NCI-H446 (cell line): Measurements from ENCODE around the gene TNFAIP2.

Experiments used
- DNase-seq, 2 experiments: peaks; one replicate each; lab custom pipeline; 2025; lab: John Stamatoyannopoulos, UW

TNFAIP2 gene

DNA sequence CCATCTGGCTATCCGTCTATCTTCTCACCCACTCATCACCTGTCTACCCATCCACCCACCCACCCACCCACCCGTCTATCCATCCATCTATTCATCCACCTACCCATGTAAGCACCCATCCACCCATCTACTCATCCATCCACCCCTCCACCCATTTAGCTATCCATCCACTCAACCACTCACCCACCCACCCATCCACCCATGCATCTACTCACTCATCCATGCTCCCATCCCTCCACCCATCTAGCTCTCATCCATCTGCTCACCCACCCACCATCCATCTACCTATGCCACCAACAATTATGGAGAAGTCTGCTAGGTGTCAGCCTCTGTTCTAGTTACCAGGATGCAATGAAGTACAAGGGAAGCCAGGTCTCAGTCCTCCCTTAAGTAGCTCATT, 11.1 kb downstream of the TNFAIP2 start:
- DNase-seq: no peak

DNA sequence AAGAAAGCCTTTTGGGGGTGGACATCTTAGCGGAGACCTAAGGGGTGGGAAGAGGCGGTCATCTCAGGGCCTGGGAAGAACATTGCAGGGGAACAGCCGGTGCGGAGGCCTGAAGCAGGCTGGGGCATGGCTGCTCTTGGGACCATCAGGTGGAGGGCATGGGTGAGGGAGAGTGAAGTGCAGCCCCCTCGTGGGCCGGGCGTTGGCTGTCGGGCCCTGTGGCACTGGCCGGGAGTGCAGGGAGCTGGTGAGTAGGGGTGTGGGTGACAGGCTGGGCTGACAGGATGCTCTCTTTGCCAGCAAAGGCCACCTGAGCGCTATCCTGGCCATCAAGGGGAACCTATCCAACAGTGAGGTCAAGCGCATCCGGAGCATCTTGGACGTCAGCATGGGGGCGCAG, 11.7 kb downstream of the TNFAIP2 start:
- no peak for DNase-seq

DNA sequence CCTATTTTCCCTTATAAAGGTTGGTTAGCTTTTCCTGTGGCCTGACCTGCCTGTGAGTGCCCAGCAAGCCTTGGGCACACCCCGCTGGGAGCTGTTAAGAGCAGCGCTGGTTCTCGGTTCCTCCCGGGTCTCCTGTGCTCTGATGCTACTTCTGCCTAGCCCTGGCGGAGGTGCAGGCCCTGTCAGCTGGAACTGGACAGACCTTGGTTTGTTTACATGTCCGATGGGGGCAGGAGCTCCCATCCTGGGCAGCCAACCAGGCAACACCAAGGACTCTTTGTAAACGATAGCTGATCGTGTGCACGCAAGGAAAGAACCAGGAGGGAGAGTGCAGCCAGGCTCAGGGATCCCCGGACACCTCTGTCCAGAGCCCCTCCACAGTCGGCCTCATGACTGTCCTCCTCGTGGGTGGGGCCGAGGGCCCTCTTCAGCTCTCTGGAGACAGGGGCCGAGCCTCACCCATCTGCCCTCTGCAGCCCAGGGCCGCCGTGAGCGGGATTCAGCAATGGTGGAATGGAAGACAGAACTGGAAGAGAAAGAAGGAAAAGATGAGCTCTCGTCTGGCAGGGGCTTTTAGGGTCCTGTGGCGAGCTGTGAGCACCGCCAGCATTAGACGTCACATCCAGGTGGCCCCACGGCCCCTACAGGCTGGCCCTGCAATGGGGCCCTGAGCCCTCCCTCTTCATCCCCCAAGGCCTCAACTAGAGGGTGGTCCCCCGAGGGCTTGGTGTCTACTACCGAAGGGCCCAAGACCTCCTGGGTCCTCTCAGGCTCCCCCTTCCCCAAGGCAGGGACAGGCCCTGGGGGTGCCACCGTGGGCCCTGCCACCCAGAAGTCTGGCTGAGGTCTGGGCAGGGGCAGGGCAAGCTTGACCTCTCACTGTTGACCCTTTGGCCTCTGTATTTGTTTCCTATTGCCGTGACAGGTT, 12.3 kb downstream of the TNFAIP2 start:
- DNase-seq: no peak

DNA sequence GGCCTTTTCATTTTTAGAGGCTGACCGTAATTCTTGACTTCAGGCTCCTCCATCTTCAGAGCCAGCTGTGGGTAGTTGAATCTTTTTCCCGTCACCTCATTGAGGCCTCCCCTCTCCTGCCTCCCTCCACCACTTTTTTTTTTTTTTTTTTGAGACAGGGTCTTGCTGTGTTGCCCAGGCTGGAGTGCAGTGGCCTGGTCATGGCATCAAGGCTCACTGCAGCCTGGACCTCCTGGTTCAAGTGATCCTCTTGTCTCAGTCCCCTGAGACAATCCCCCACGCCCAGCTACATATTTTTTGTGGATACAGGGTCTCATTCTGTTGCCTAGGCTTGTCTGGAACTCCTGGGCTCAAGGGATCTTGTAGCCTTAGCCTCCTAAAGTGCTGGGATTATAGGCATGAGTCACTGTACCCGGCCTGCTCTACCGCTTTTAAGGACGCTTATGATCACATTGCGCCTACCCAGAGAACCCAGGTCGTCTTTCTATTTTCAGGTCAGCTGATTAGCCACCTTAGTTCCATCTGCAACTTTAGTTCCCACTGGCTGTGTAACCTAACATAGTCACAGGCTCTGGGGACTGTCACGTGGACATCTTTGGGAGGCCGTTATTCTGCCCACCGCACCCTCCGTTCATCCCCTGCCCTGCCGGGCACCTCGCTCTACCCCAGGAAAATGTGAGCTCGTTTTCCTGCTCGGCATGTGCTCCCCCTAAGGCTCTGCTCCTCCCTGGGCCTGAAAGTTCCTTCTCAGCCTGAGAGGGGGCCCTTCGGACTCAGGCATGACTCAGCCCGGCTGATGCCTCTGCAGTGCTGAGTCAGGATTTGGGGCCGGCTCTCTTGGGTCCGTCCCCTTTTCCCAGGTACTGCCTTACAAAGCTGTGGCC, 13.4 kb downstream of the TNFAIP2 start:
- no peak for DNase-seq

DNA sequence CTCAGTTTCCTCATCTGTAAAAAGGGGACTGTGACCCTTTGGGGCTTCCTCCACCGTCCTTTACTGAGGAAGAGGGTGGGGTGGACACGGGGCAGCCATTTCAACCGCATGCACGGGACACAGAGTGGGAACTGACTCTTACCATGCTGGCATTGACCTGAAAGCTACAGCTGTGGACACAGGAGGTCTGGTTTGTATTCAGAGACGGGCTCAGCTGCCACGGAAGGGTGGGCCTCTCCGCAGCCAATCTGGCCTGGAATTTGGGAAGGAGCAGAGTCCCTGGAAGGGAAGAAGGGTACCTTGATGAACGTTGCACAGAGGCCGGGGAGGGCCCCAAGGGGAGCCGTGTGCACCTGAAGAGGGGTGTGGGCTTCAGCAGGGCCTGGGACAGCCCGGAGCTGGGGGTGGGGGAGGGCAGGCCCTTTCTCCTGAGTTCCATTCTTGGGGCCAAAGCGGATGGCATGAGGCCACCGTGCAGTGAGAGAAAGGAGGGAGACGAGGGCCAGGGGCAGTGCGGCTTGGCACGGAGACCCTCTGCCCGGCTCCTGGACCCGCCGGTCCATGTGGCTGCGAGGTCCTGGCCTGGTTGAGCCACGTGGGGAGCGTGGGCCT, 14.5 kb downstream of the TNFAIP2 start:
- no peak for DNase-seq

DNA sequence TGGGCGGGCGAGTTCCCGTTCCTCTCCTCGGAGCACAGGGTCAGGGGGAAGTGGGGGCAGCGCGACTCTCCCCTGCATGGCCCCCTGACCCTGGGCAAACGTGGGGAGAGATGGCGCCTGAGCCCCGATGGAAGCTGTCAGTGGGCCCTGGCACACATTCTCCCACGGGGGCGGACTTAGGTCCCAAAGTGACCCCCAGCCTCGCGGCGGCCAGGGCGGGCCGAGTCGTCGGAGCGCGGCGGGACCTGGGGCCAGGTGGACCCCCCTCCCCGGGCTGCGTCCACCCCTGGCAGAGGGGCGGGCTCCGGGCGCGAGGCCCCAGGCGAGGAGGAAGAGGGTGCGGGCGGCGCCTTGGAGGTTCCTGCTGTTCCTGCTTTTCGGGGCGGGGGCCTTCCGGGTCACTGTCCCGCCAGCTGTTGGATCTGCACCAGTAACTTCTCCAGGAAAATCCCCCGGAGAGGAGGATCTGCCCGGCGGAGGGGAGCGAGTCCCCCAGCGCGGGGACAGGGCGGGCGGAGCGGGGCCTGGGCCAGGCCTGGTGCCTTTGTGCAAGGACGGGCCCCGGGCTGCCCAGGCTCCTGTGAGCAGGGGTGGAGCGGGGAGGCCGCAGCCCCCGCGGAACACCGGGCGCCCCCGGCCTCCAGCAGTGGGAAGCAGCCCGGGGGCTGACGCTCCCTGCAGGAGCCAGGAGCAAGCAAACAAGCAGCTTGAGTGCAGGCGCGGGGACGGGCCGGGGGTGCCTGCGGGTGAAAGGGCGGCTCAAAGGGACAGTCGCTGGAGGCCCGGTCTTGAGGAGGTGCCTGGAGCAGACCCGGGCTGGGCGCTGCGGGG, 15.3 kb downstream of the TNFAIP2 start:
- DNase-seq: no peak

DNA sequence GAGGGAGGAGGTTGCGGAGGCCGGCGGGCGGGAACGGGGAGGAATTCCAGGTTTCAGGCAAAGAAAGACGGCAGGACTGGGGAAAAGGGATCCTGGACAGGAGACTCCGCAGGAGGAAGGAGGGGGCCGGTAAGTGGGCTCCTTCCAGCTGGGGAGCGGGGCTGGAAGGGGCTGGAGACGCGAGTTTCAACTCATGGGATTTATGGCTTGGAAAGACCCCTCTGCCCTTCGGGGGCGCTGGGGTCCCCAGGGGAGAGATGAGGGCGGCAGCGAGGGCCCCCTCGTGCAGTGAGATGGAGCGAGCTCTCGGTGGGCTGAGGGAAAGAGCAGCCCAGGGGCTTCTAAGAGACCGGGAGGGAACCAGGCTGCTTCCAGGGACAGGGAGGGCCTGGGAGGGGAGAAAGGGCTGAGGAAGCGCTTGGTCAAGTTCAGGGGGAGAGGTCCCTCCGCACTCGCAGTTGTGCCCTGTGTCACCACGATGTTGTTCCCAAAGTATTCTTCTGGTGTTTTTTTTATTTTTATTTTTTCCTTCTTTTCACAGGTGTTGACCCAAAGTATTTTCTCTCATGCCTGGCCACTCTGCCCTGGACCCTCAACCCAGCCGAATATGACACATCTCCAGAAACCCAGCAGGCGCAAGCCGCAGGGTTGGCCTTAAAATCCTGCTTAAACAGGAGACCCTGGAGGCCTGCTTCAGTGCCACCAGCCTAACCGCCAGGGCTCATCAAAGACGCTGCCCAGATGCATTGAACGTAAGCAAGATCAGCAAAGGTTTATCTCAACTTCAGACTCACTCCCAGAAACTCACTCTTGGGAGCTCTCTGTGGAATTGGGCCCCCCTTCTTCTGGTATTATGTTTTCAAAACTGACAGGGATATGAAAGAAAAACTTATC, 16.1 kb downstream of the TNFAIP2 start:
- no peak for DNase-seq

DNA sequence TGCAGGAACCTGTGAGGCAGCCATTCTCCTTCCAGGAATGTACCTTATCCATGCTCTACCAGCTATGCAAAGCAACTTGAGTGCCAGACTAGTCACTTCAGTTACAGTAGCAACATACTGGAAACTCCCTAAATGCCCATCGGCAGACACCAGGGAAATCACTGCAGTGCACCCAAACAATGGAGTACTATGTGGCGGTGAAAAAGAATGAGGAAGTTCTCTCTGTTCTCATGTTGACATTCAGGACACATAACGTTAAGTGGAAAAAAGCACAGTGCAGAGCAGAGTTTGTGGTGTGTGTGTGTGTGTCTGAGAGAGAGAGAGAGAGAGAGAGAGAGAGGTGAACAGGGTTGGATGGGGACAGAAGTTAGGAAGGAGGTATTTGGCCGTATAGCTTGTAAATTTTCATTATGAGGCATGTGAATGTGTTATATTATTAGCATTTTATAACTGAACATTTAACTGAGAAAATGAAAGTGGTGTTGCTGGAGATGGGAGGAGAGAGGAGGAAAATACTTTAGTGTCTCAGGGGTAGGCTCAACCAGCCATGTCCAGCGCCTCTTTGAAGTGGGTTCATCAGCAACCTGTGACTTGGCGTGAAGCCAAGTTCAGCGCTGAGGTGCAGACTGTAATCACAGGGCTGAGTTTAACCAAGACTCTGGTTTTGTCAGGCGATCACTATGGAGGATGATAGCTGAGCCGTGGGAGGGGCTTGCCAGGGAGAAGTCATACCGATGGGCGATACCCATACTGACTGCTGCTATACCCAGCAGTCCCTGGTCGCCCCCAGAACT, 17.3 kb downstream of the TNFAIP2 start:
- no peak for DNase-seq

DNA sequence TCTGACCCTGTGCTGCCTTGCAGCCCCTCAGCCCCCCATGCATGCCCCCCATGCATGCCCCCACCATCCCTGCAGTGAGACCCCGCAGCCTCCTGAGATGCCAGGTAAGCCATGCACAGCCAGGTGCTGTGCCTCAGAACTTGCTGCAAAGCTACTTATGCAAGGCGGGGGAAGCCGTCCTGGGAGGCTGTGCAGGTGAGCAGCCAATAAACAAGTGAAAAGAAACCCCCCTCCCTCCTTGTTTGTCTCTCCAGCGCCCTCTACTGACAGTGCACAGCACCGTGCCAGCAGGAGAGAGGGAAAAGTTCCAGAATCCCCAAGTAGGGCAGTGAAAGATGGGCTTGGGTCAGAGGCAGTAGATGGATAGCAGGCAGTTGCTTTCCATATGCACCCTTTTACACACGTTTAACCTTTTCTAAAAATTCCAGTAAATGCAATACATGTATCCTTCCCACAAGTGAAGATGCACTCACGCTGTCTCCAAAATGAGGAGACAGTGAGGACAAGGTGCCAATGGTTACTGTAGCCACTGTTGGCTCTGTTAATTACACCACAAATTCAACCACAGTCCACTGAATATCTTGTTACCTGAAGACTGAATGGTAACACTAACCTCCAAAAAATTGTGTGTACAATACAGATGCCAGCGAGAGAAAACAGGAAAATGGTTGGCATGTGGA, 18.0 kb downstream of the TNFAIP2 start:
- DNase-seq: peak in 1 of 2 experiments; percentile 17

DNA sequence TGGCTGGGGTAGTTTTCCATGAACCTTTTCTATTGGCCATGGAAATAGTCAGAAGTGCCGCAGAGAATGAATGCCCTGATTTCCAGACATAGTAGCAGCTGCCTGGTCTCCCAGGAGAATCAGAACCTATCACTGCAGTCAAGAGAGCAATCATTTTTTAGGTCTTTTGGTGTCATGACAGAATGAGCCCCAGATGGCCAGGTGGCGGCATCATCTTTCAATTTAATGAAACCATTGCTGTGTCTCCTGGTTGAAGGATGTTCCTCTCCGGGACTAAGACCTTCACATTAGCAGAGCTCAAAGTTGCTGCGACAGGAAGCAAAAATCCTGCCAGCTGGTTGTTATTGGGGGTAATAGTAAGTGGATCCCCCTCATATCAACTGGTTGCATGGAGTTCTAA, 18.8 kb downstream of the TNFAIP2 start:
- DNase-seq: no peak

DNA sequence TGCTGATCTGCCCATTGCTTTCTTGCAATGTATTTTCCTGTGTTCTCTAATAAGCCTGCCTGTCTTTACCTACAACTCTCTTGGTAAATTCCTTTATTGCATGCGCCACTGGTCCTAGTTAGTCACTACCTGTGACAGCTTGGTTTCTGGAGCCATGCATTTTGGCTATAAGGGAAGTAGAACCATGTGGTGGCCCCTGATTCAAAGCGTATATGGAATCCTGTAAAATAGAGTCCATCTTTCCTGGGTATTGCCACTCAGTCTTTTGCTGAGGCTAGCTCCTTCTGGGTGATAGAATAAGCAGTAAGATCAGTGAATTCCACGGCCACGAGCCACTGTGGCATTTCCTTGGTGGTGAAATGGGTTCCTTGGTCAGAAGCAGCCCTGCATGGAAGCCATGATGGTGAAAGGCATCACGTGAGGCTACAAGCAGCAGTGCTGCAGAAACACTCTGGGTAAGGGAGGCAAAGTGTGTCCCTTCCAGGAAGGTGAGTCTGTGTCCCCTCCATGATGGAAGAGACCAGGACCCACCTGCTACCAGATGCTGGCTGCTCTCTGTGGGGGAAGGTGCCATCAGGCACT, 19.6 kb downstream of the TNFAIP2 start:
- no peak for DNase-seq

DNA sequence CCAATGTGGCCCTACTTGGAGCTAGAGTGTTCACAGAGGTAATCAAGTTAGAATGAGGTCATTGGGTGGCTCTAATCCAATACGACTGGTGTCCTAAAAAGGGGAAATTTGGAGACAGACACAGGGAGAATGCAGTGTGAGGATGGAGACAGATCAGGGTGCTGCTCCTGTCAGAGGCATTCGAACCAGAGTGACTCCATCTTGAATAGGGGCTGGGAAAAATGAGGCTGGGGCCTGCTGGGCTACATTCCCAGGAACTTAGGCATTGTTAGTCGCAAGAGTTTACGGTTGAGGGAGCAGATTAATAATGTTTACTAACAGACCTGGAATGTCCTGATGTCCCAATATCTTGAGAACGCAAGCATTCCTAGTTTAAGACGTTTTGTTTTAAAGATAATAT, 20.2 kb downstream of the TNFAIP2 start:
- no peak for DNase-seq

DNA sequence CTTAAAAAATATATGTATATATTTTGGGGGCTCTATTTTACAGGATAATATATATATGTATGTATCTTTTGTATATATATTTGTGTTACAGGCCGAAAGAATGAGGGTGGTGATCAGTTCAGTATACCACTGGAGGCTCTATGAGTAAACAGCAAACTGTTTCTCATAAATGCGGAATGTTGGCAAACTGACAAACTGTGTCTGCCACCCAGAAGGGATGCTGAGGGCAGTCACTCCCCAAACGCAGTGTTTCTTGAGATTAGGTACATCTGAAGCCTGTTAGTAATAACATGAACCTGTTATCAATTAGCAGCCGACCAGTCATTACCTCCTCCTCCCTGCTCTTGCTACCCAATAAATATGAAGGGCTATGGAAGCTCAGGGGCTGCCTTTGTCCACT, 20.8 kb downstream of the TNFAIP2 start:
- no peak for DNase-seq

DNA sequence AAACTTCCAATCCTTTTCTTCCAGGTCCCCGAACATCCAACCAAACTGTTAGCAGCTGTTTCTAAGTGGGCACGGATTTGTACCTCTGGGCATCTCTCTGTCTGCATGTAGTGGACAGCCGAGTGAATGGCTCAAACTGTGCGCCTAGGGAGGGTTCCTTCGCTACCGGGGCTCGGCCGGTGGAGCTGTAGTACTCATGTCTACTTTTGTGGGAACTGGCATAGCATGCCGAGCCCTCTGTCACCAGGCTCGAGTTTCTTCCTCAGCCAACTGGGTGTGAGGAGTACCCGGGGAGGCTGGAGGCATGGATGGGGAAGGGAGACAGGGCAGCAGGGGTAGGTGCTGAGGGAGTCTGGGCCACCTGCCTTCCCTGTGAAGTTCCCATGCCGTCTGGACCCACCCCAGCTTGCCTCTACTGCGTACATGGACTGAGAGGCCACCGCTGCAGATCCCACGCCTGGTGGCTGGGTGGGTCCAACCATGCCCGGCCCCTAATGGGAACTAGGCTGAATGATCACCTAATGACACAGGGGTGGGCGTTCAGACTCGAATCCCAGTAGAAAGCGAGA, 23.0 kb downstream of the TNFAIP2 start:
- no peak for DNase-seq

DNA sequence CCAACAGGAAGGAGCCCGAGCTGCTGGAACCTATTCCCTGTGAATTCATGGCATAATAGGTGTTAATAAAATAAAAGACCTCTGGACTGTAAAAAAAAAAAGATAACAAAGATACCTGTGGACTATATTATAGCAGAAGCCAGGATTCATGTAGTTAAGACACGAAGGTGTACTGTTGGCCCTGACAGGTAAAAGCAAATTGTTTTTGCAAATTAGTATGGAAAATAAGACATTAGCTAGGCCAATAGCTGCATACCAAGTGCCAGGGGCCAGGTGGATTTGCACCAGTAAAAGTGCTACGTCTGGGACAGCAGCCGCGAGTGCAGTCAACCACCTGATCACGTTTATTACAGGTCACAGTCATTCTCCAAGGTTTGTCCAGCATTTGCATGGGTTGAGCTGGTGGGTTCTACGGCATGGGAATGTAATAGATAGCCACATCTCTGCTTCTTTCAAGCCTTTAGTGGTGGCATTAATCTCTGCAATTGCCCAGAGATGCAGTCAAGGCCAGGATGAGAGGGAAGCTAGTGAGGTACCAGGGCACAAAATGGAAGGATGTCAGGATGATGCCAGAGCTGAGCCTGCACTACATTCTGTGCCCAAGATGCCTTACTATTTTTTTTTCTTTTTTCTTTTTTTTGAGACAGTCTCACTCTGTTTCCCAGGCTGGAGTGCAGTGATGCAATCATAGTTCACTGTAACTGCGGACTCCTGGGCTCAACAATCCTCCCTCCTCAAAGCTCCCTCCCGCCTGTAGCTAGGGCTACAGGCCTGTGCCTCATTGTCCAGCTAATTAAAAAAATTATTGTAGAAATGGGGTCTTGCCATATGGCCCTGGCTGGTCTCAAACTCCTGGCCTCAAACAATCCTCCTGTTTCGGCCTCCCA, 26.3 kb downstream of the TNFAIP2 start:
- no peak for DNase-seq

DNA sequence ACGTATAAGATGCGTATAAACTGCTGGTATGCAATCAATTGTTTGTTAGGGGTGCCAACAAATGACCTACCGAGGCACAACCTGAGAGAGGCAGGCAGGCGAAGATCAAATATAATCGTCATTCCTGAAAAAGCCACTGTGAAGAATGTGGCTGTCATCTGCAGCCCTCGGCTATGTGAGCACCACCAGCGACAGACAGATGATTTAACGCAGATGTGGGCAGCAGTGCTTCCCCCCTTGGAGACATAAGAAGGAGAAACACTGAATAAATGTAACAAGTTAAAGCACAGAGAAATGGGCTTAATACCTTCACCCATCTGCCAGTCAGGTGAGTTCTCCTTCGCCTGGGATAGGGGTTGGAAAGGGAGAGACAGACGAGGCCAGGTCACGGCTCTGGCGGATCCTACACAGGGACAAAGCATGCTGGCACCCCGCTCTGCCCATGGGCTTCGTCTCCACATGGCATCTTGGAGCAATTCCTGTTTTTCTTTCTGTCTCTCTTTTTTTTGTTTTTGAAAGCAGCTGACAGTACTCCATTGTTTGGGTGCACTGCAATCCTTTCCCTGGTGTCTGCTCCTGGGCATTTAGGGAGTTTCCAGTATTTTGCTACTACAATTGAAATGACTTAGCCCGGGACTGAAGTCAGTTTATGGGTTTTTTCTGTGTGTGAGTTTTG, 28.1 kb downstream of the TNFAIP2 start:
- DNase-seq: no peak

DNA sequence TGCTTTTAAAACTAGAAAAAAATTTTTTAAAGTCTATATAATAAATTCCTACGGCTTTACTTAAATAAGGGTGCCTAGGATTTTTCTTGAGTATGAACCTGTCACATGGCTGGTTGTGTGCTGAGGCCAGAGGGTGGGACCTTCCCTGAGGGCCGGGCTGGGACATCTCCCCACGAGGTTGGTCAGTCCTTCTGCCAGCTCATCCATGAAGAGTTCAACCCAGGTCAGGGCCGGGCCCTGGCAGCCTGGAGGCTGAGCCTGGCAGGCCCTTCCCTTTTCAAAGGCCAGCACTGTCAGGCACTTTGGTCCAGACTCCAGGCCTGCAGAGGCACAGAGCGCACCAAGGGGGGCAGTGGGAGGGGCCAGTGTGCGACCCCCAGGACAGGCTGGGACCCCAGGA, 31.7 kb downstream of the TNFAIP2 start:
- DNase-seq: no peak
